ENCODE measurements around the gene RGMB.

DNA sequence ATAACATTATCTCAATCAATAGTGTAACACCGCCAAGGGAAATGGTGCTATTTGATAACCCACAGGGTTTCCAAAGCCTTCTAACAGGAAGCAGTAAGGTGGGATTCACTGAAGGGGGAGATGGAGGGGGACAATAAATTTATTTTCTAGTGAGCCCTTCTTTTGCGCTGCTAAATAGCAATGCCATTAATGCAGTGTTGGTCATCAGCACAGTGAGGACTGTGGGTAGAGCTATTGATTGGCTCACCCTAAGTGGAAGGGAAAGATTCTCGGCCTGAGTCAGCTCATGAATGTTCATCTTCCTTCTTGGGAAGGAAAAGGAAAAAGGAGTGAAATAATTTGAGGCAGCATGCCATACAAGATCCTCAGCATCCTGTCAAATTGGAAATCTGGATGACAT is 25.4 kb downstream of the RGMB start:
- TF ChIP-seq, protein P1, sequence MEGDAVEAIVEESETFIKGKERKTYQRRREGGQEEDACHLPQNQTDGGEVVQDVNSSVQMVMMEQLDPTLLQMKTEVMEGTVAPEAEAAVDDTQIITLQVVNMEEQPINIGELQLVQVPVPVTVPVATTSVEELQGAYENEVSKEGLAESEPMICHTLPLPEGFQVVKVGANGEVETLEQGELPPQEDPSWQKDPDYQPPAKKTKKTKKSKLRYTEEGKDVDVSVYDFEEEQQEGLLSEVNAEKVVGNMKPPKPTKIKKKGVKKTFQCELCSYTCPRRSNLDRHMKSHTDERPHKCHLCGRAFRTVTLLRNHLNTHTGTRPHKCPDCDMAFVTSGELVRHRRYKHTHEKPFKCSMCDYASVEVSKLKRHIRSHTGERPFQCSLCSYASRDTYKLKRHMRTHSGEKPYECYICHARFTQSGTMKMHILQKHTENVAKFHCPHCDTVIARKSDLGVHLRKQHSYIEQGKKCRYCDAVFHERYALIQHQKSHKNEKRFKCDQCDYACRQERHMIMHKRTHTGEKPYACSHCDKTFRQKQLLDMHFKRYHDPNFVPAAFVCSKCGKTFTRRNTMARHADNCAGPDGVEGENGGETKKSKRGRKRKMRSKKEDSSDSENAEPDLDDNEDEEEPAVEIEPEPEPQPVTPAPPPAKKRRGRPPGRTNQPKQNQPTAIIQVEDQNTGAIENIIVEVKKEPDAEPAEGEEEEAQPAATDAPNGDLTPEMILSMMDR (IDR thresholded peaks at IDR 0.05; ENCODE audit: low read depth, low read length, missing input control) = no peak
- TF ChIP-seq TAF1 (conservative IDR thresholded peaks at IDR 0.05) = no peak
- TF ChIP-seq, protein P2, sequence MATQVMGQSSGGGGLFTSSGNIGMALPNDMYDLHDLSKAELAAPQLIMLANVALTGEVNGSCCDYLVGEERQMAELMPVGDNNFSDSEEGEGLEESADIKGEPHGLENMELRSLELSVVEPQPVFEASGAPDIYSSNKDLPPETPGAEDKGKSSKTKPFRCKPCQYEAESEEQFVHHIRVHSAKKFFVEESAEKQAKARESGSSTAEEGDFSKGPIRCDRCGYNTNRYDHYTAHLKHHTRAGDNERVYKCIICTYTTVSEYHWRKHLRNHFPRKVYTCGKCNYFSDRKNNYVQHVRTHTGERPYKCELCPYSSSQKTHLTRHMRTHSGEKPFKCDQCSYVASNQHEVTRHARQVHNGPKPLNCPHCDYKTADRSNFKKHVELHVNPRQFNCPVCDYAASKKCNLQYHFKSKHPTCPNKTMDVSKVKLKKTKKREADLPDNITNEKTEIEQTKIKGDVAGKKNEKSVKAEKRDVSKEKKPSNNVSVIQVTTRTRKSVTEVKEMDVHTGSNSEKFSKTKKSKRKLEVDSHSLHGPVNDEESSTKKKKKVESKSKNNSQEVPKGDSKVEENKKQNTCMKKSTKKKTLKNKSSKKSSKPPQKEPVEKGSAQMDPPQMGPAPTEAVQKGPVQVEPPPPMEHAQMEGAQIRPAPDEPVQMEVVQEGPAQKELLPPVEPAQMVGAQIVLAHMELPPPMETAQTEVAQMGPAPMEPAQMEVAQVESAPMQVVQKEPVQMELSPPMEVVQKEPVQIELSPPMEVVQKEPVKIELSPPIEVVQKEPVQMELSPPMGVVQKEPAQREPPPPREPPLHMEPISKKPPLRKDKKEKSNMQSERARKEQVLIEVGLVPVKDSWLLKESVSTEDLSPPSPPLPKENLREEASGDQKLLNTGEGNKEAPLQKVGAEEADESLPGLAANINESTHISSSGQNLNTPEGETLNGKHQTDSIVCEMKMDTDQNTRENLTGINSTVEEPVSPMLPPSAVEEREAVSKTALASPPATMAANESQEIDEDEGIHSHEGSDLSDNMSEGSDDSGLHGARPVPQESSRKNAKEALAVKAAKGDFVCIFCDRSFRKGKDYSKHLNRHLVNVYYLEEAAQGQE (IDR thresholded peaks at IDR 0.05) = no peak
- TF ChIP-seq HNF4G (IDR thresholded peaks at IDR 0.05) = no peak
- TF ChIP-seq, protein P3, sequence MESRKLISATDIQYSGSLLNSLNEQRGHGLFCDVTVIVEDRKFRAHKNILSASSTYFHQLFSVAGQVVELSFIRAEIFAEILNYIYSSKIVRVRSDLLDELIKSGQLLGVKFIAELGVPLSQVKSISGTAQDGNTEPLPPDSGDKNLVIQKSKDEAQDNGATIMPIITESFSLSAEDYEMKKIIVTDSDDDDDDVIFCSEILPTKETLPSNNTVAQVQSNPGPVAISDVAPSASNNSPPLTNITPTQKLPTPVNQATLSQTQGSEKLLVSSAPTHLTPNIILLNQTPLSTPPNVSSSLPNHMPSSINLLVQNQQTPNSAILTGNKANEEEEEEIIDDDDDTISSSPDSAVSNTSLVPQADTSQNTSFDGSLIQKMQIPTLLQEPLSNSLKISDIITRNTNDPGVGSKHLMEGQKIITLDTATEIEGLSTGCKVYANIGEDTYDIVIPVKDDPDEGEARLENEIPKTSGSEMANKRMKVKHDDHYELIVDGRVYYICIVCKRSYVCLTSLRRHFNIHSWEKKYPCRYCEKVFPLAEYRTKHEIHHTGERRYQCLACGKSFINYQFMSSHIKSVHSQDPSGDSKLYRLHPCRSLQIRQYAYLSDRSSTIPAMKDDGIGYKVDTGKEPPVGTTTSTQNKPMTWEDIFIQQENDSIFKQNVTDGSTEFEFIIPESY (IDR thresholded peaks at IDR 0.05) = no peak
- TF ChIP-seq, protein P4, sequence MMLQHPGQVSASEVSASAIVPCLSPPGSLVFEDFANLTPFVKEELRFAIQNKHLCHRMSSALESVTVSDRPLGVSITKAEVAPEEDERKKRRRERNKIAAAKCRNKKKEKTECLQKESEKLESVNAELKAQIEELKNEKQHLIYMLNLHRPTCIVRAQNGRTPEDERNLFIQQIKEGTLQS (IDR thresholded peaks at IDR 0.05) = no peak
- TF ChIP-seq, protein P5, sequence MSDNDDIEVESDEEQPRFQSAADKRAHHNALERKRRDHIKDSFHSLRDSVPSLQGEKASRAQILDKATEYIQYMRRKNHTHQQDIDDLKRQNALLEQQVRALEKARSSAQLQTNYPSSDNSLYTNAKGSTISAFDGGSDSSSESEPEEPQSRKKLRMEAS (IDR thresholded peaks at IDR 0.05) = no peak
- no peak for TF ChIP-seq RXRA (IDR thresholded peaks at IDR 0.05)
- TF ChIP-seq SP1 (IDR thresholded peaks at IDR 0.05) = no peak
- no peak for TF ChIP-seq GABPA (IDR thresholded peaks at IDR 0.05 in 1 of 2, conservative IDR thresholded peaks at IDR 0.05 in 1 of 2)
- no peak for TF ChIP-seq EGR1 (IDR thresholded peaks at IDR 0.05; ENCODE audit: low read depth in 2 of 2)
